ENCODE measurements around the gene HOXC13.

DNA sequence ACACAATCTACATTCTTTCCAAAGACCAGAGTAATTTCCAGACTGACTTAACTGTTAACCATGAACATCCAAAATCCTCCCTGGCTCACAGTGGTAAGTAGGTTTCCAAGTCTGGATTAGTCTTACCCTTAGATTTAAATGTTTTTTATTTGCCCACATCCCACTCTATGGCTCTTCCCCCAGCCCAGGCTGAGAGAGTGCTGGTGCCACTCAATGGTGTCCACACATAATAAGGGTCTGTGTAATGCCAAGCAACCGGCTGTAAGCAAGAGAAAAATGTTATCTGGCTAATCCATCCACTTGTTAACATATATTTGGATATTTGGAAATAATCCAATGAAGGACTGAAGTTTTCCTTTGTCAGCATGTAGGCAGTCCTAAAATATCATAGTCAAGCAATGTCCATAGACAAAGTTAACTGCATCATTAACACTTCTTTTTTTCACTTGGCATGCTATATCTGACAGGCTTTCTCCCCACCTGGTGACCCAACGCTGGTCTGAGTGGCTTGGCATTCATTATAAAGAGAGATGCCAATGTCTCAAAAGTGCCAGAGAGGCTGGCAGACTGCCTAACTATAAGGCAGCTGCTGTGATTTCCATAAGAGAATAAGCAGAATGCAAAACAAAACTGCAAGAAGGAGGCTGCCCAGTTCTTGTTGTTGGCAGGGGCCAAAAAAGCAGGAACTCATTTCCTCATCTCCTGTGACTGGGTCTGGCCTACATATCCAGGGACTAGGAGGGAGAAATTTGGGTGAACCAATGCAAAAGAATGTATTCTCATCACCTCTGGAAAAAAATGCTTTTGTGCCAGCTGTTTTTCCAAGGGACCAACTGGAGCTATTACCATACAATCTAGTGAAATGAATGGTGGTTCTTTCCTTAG is 13.9 kb upstream of the HOXC13 start:
- no peak for TF ChIP-seq TEAD4 (CRISPR knock-in tag; IDR thresholded peaks at IDR 0.05)
- TF ChIP-seq, protein P1, sequence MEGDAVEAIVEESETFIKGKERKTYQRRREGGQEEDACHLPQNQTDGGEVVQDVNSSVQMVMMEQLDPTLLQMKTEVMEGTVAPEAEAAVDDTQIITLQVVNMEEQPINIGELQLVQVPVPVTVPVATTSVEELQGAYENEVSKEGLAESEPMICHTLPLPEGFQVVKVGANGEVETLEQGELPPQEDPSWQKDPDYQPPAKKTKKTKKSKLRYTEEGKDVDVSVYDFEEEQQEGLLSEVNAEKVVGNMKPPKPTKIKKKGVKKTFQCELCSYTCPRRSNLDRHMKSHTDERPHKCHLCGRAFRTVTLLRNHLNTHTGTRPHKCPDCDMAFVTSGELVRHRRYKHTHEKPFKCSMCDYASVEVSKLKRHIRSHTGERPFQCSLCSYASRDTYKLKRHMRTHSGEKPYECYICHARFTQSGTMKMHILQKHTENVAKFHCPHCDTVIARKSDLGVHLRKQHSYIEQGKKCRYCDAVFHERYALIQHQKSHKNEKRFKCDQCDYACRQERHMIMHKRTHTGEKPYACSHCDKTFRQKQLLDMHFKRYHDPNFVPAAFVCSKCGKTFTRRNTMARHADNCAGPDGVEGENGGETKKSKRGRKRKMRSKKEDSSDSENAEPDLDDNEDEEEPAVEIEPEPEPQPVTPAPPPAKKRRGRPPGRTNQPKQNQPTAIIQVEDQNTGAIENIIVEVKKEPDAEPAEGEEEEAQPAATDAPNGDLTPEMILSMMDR (IDR thresholded peaks at IDR 0.05), result no peak
- no peak for TF ChIP-seq SOX15 (CRISPR knock-in tag; IDR thresholded peaks at IDR 0.05)
- no peak for TF ChIP-seq NR1H2 (CRISPR knock-in tag; IDR thresholded peaks at IDR 0.05)
- TF ChIP-seq, protein P2, sequence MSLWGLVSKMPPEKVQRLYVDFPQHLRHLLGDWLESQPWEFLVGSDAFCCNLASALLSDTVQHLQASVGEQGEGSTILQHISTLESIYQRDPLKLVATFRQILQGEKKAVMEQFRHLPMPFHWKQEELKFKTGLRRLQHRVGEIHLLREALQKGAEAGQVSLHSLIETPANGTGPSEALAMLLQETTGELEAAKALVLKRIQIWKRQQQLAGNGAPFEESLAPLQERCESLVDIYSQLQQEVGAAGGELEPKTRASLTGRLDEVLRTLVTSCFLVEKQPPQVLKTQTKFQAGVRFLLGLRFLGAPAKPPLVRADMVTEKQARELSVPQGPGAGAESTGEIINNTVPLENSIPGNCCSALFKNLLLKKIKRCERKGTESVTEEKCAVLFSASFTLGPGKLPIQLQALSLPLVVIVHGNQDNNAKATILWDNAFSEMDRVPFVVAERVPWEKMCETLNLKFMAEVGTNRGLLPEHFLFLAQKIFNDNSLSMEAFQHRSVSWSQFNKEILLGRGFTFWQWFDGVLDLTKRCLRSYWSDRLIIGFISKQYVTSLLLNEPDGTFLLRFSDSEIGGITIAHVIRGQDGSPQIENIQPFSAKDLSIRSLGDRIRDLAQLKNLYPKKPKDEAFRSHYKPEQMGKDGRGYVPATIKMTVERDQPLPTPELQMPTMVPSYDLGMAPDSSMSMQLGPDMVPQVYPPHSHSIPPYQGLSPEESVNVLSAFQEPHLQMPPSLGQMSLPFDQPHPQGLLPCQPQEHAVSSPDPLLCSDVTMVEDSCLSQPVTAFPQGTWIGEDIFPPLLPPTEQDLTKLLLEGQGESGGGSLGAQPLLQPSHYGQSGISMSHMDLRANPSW (CRISPR knock-in tag; conservative IDR thresholded peaks at IDR 0.05; ENCODE audit: low read depth), result no peak
- no peak for TF ChIP-seq ELF4 (CRISPR knock-in tag; IDR thresholded peaks at IDR 0.05; ENCODE audit: low read depth)
- TF ChIP-seq, protein P3, sequence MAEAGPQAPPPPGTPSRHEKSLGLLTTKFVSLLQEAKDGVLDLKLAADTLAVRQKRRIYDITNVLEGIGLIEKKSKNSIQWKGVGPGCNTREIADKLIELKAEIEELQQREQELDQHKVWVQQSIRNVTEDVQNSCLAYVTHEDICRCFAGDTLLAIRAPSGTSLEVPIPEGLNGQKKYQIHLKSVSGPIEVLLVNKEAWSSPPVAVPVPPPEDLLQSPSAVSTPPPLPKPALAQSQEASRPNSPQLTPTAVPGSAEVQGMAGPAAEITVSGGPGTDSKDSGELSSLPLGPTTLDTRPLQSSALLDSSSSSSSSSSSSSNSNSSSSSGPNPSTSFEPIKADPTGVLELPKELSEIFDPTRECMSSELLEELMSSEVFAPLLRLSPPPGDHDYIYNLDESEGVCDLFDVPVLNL (CRISPR knock-in tag; IDR thresholded peaks at IDR 0.05; ENCODE audit: borderline replicate concordance, low read depth), result no peak
